Spleen (tissue), 11 donors: ENCODE data around the gene MCF2L. TPM values are rescaled to one million over a fixed set of nuclear protein-coding genes. Genes with fewer than 3 reads are reported as not detected.

ENCODE experiments used
- DNase-seq: peaks from one replicate; pipeline ENCODE4 v3.0.0-alpha.2; 2020
- H3K27ac ChIP-seq, 8 donors: fragments of 200-600 bp; sonication (generic) in 7 of 8; 1 replicate in 4 of 8; 2 replicates in 4 of 8; pipeline versions ENCODE4 v1.5.0 to v1.8.0; 2016 to 2021; ENCODE audit warnings: inconsistent platforms in 4 of 8, mild to moderate bottlenecking in 4 of 8, moderate library complexity in 1 of 8
- H3K27me3 ChIP-seq, 7 donors: fragments of 200-600 bp; sonication (generic) in 6 of 7; replicated peaks in 1 of 7; 1 replicate in 4 of 7; 2 replicates in 3 of 7; pipeline versions ENCODE4 v1.5.0 to v1.8.0; 2016 to 2021; ENCODE audit warnings: inconsistent platforms in 3 of 7, mild to moderate bottlenecking in 1 of 7
- H3K36me3 ChIP-seq, 6 donors: fragments of 200-600 bp; sonication (generic) in 5 of 6; 1 replicate in 4 of 6; 2 replicates in 2 of 6; pipeline versions ENCODE4 v1.5.0 to v1.8.0; 2016 to 2021; ENCODE audit warnings: inconsistent platforms in 2 of 6
- H3K4me1 ChIP-seq, 6 donors: fragments of 200-600 bp; sonication (generic) in 5 of 6; 1 replicate in 3 of 6; 2 replicates in 3 of 6; pipeline versions ENCODE4 v1.5.0 to v1.8.0; 2016 to 2021; ENCODE audit warnings: inconsistent platforms in 3 of 6
- H3K4me3 ChIP-seq, 8 donors: fragments of 200-600 bp; sonication (generic) in 7 of 8; 1 replicate in 4 of 8; 2 replicates in 4 of 8; pipeline versions ENCODE4 v1.5.0 to v1.8.0; 2016 to 2021; ENCODE audit warnings: inconsistent platforms in 4 of 8, mild to moderate bottlenecking in 4 of 8, moderate library complexity in 2 of 8
- H3K9me3 ChIP-seq, 8 donors: fragments of 200-600 bp; sonication (generic) in 7 of 8; 1 replicate in 4 of 8; 2 replicates in 4 of 8; pipeline versions ENCODE4 v1.5.0 to v1.8.0; 2016 to 2021; ENCODE audit warnings: inconsistent platforms in 4 of 8
- CTCF ChIP-seq, 11 experiments: fragments of 200-600 bp in 7 of 11; fragments of 450-650 bp in 4 of 11; sonication (generic) in 4 of 11; IDR thresholded peaks in 8 of 11; conservative IDR thresholded peaks in 3 of 11; 1 replicate in 7 of 11; 2 replicates in 4 of 11; pipeline versions ENCODE4 v1.4.0 to v1.8.0; 2016 to 2021; ENCODE audit warnings: antibody characterized with exemption in 11 of 11, inconsistent platforms in 4 of 11, mild to moderate bottlenecking in 1 of 11
- POLR2A ChIP-seq, 3 donors: fragments of 450-650 bp; IDR thresholded peaks; one replicate each; pipeline ENCODE4 v1.5.1; 2017; ENCODE audit warnings: antibody characterized with exemption in 3 of 3, mild to moderate bottlenecking in 1 of 3
- POLR2AphosphoS5 ChIP-seq, 3 donors: sonication (generic); formaldehyde crosslinking; IDR thresholded peaks; one replicate each; pipeline ENCODE4 v1.5.1; 2017; ENCODE audit warnings: antibody characterized with exemption in 3 of 3
- WGBS, 5 donors: extraction: QIAGEN DNeasy Blood & Tissue Kit in 3 of 5; methylation state at CpG; one replicate each; pipeline versions ENCODE4 v1.1.5 to v1.1.7; 2013 to 2018; 5-methylcytosine and 5-hydroxymethylcytosine counted together
- intact Hi-C: fragments of 100-400 bp; cut with DNase I; formaldehyde crosslinking; loops from one replicate; pipeline ENCODE4 v1.15.0; 2023; ENCODE audit warnings: low total_unique reads
- polyA plus RNA-seq, 3 donors: library from polyadenylated mRNA; stranded (reverse); fragments of 200-250 nt; gene quantifications; one replicate each; pipeline ENCODE4 v1.2.1, GENCODE V29; 2013
- total RNA-seq, 7 donors: library from RNA; depleted of rRNA in 3 of 7; stranded (reverse); fragments of >200 nt in 3 of 7; fragmentation: NEBNext Ultra II Directional in 4 of 7; extraction: Animal tissue kit (Norgen Biotek cat#: 25700) in 4 of 7; gene quantifications; one replicate each; pipeline versions ENCODE4 v1.1.0 to v1.2.1, GENCODE V29; 2016 to 2021
- donor health status: healthy with polysubstance abuse.
- donor health status: DM: no; HTN: no; CAD: no; lungs with moderate emphysema.
- donor health status: DM: no; HTN: no; CAD: no.
- donor health status: Bipolar disorder and iron deficiency.
- donor health status: healthy.
- donor health status: DM: no; HTN: no; CAD: no.
- donor health status: DM: yes; HTN: yes; CAD: no.

Gene MCF2L
- total and polyA plus RNA-seq, 10 donors, result 4.3 to 21.4 (median 13.0) TPM

GRCh38 chr13:113080361-113080831 is 111.4 kb downstream of the MCF2L start:
- WGBS, 5 donors, result 74 to 91% (median 87%) methylated on average over 11 to 18 of the region's 18 CpGs
- H3K4me1 ChIP-seq, result peaks cover 0 to 14% (median 3%) of the 10 kb centered on the region in 6 donors
- H3K27ac ChIP-seq, result no peak overlapping the region
- H3K27me3 ChIP-seq, result no peaks in the 10 kb centered on the region
- peaks cover 0 to 24% (median 0%) of the 10 kb centered on the region in 6 donors for H3K36me3 ChIP-seq
- no peak overlapping the region for H3K4me3 ChIP-seq
- peak; percentile 67 for DNase-seq
- H3K9me3 ChIP-seq, result no peaks in the 10 kb centered on the region
- TF ChIP-seq POLR2AphosphoS5 (IDR thresholded peaks at IDR 0.05), result no peak
- TF ChIP-seq CTCF (IDR thresholded peaks at IDR 0.05 in 8 of 11, conservative IDR thresholded peaks at IDR 0.05 in 3 of 11), result no peak
- no peak for TF ChIP-seq POLR2A (IDR thresholded peaks at IDR 0.05)
- intact Hi-C loops, result no loop called here

- no peak overlapping the region for H3K27ac ChIP-seq
- WGBS, 5 donors, result 80 to 92% (median 89%) methylated on average over 16 to 25 of the region's 25 CpGs
- H3K9me3 ChIP-seq, result no peaks in the 10 kb centered on the region
- peaks cover 0 to 17% (median 0%) of the 10 kb centered on the region in 6 donors for H3K36me3 ChIP-seq
- peak; percentile 67 for DNase-seq
- H3K4me3 ChIP-seq, result no peak overlapping the region
- TF ChIP-seq CTCF (IDR thresholded peaks at IDR 0.05 in 8 of 11, conservative IDR thresholded peaks at IDR 0.05 in 3 of 11), result no peak
- TF ChIP-seq POLR2AphosphoS5 (IDR thresholded peaks at IDR 0.05), result no peak
- no peak for TF ChIP-seq POLR2A (IDR thresholded peaks at IDR 0.05)
- peaks cover 0 to 14% (median 3%) of the 10 kb centered on the region in 6 donors for H3K4me1 ChIP-seq
- H3K27me3 ChIP-seq, result no peaks in the 10 kb centered on the region
- intact Hi-C loops, result no loop called here
Observed at GRCh38 chr13:113080901-113081521, 112.0 kb downstream of the MCF2L start.

GRCh38 chr13:113082198-113083021 is 113.4 kb downstream of the MCF2L start:
- Histone ChIP-seq H3K9me3 (no peaks in the 10 kb centered on the region), H3K36me3 (peaks cover 0 to 14% (median 0%) of the 10 kb centered on the region in 6 donors), H3K4me1 (peaks cover 0 to 11% (median 3%) of the 10 kb centered on the region in 6 donors), H3K27ac (no peak overlapping the region), H3K27me3 (no peaks in the 10 kb centered on the region), H3K4me3 (no peak overlapping the region)
- no peak for TF ChIP-seq POLR2A (IDR thresholded peaks at IDR 0.05)
- TF ChIP-seq POLR2AphosphoS5 (IDR thresholded peaks at IDR 0.05), result no peak
- no peak for TF ChIP-seq CTCF (IDR thresholded peaks at IDR 0.05 in 8 of 11, conservative IDR thresholded peaks at IDR 0.05 in 3 of 11)
- peak; percentile 41 for DNase-seq
- WGBS, 5 donors, result 82 to 86% (median 85%) methylated on average over 21 to 26 of the region's 26 CpGs
- intact Hi-C loops, result no loop called here

- WGBS, 5 donors, result 85 to 93% (median 88%) methylated on average over 8 to 10 of the region's 10 CpGs
- Histone ChIP-seq H3K27ac (no peak overlapping the region), H3K4me3 (no peak overlapping the region), H3K27me3 (no peaks in the 10 kb centered on the region), H3K4me1 (peaks cover 0 to 11% (median 3%) of the 10 kb centered on the region in 6 donors), H3K36me3 (peaks cover 0 to 17% (median 2%) of the 10 kb centered on the region in 6 donors), H3K9me3 (no peaks in the 10 kb centered on the region)
- TF ChIP-seq POLR2A (IDR thresholded peaks at IDR 0.05) (no peak), CTCF (IDR thresholded peaks at IDR 0.05 in 8 of 11, conservative IDR thresholded peaks at IDR 0.05 in 3 of 11) (no peak), POLR2AphosphoS5 (IDR thresholded peaks at IDR 0.05) (no peak)
- peak; percentile 54 for DNase-seq
- intact Hi-C loops, result no loop called here
Observed at GRCh38 chr13:113083022-113083373, 114.0 kb downstream of the MCF2L start.
